ENCODE measurements around the gene UBAC1.
"Not testable (repeated sequence)": the region's sequence is repeated elsewhere in the genome, so short reads cannot be mapped to it uniquely, and the experiment has no call there.

DNA sequence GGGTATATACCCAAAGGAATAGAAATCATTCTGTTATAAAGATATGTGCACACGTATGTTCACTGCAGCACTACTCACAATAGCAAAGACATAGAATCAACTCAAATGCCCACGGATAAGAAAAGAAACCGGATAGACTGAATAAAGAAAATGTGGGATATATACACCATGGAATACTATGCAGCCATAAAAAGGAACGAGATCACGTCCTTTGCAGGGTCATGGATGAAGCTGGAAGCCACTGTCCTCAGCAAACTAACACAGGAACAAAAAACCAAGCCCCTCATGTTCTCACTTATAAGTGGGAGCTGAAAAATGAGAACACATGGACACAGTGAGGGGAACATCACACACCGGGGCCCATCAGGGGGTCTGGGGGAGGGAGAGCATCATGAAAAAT lies 17.6 kb downstream of the UBAC1 start:
- not testable (repeated sequence) for TF ChIP-seq POLR2A (IDR thresholded peaks at IDR 0.05; ENCODE audit: low read depth, low read length); TAF1 (IDR thresholded peaks at IDR 0.05; ENCODE audit: borderline replicate concordance, low read depth, low read length); HDAC2 (IDR thresholded peaks at IDR 0.05); SP1 (IDR thresholded peaks at IDR 0.05; ENCODE audit: low read depth, low read length); SMARCA5 (IDR thresholded peaks at IDR 0.05); EZH2 (IDR thresholded peaks at IDR 0.05; ENCODE audit: borderline replicate concordance, control insufficient read depth, low read depth, low read length); POLR2AphosphoS5 (IDR thresholded peaks at IDR 0.05; ENCODE audit: low read length); EGR1 (IDR thresholded peaks at IDR 0.05; ENCODE audit: borderline replicate concordance in 1 of 2, low read depth in 2 of 2, low read length in 2 of 2); SRF (IDR thresholded peaks at IDR 0.05; ENCODE audit: low read depth in 2 of 2, low read length in 2 of 2); NR2C1 (IDR thresholded peaks at IDR 0.05); CHD2 (IDR thresholded peaks at IDR 0.05; ENCODE audit: borderline replicate concordance, low read depth, low read length); SIN3A (IDR thresholded peaks at IDR 0.05; ENCODE audit: low read depth, low read length)
- TF ChIP-seq, protein P1, sequence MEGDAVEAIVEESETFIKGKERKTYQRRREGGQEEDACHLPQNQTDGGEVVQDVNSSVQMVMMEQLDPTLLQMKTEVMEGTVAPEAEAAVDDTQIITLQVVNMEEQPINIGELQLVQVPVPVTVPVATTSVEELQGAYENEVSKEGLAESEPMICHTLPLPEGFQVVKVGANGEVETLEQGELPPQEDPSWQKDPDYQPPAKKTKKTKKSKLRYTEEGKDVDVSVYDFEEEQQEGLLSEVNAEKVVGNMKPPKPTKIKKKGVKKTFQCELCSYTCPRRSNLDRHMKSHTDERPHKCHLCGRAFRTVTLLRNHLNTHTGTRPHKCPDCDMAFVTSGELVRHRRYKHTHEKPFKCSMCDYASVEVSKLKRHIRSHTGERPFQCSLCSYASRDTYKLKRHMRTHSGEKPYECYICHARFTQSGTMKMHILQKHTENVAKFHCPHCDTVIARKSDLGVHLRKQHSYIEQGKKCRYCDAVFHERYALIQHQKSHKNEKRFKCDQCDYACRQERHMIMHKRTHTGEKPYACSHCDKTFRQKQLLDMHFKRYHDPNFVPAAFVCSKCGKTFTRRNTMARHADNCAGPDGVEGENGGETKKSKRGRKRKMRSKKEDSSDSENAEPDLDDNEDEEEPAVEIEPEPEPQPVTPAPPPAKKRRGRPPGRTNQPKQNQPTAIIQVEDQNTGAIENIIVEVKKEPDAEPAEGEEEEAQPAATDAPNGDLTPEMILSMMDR (IDR thresholded peaks at IDR 0.05 in 2 of 3, conservative IDR thresholded peaks at IDR 0.05 in 1 of 3; ENCODE audit: control insufficient read depth in 2 of 3, extremely low read depth in 1 of 3, insufficient read depth in 1 of 3, low read depth in 3 of 3, low read length in 3 of 3) = not testable (repeated sequence)
- TF ChIP-seq, protein P2, sequence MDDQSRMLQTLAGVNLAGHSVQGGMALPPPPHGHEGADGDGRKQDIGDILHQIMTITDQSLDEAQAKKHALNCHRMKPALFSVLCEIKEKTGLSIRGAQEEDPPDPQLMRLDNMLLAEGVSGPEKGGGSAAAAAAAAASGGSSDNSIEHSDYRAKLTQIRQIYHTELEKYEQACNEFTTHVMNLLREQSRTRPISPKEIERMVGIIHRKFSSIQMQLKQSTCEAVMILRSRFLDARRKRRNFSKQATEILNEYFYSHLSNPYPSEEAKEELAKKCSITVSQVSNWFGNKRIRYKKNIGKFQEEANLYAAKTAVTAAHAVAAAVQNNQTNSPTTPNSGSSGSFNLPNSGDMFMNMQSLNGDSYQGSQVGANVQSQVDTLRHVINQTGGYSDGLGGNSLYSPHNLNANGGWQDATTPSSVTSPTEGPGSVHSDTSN (IDR thresholded peaks at IDR 0.05; ENCODE audit: insufficient replicate concordance, low read depth, low read length) = not testable (repeated sequence)
